Measurements from ENCODE around the gene MVD.

The MVD gene

DNA sequence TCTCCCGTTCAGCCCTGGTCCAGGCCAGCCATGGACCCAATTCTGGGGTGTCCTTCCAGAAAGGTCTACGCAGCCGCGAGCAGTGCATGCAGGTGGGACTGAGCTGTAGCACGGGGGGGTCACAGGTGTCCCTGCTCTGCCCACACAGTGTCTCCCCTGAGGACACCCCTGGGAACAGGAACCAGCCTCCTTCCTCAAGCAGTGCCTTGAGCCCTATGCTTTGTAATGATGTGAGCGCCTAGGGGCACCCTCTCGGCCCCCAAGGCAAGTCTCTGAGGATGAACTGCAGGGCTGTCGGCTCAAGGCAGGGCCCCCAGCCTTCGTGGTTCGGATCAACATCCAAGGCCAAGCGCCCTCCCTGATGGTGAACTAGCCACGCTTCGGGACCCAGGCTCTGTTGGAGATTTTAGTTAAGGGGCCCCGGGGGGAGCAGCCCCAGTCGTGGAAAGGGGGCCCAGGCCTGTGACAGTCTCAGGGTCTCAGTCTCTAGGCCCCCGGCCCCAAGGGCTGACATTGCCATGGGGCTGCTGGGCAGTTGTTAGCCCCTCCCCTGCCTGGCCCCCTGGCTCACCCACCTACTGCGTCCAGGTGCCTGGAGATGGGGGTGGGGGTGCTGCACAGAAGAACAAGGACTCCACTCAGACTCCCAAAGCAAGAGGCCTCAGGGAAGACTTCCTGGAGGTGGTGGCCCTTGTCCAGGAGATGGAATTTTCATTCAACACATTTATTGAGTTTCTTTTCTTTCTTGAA, 22.2 kb downstream of the MVD start:
- no peak for DNase-seq (ENCODE audit: low read depth in 2 of 2)

DNA sequence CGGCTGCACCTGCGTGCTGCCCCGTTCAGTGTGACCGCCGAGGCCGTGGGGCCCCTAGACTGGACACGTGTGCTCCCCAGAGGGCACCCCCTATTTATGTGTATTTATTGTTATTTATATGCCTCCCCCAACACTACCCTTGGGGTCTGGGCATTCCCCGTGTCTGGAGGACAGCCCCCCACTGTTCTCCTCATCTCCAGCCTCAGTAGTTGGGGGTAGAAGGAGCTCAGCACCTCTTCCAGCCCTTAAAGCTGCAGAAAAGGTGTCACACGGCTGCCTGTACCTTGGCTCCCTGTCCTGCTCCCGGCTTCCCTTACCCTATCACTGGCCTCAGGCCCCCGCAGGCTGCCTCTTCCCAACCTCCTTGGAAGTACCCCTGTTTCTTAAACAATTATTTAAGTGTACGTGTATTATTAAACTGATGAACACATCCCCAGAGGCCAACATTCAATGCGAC, 22.8 kb downstream of the MVD start:
- no peak for DNase-seq (ENCODE audit: low read depth in 2 of 2)

DNA sequence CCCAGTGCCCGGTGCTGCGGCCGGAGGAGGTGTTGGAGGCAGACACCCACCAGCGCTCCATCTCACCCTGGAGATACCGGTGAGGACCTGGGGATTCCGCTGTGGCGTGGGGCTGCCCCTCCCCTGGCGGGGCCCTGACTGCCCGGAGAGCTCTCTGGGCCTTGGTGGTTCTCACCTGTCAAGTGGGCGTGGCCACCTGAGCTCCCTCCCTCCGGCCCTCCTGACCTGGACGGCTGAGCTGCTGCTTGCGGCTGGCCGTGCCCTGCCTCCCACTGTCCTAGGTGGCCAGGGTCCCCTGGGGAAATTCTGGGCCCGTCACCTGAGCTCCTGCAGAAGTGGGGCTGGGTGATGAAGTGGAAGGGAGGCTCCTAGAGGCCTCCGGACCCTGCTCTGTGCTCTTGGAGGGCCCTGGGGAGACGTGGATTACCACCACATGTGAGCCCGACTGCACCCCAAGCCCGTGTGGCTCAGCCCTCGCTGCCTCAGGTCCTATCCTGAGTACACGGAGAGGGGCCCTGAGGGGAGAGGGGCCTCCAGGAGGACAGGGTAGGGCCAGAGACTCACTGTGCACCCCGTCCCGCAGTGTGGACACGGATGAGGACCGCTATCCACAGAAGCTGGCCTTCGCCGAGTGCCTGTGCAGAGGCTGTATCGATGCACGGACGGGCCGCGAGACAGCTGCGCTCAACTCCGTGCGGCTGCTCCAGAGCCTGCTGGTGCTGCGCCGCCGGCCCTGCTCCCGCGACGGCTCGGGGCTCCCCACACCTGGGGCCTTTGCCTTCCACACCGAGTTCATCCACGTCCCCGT, 23.5 kb downstream of the MVD start:
- no peak for DNase-seq (ENCODE audit: low read depth in 2 of 2)

DNA sequence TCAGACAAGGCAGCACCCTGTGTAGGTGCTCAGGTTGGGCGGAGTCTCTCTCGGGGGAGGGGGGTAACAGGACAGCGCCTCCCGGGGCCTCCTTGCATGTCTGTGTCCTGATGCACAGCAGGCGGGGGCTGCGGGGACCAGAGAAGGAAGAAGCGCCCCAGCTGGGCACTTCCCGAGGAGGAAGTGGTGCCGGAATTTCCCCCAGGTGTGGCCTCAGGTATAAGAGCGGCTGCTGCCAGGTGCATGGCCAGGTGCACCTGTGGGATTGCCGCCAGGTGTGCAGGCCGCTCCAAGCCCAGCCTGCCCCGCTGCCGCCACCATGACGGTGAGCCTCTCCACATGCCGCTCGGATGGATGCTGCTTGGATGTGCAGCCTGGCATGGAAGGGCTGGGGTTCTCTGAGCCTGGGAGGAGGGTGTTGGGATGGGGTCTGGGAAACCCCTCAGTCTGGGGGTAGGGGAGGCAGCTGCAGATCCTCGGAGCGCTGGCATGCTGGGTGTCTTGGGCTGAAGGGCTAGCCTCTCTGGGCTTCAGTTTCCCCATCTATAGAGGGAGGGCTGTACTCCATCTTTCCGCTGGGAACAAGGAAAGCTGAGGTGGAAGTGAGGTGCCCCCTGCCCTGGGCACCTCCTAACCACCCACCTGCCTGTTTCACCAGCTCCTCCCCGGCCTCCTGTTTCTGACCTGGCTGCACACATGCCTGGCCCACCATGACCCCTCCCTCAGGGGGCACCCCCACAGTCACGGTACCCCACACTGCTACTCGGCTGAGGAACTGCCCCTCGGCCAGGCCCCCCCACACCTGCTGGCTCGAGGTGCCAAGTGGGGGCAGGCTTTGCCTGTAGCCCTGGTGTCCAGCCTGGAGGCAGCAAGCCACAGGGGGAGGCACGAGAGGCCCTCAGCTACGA, 24.3 kb downstream of the MVD start, which contains the start of gene IL17C:
TSS of gene IL17C (plus strand) at position 250 of the 908 bp plus-strand sequence. CDS start at position 320, 70 bp downstream.
- DNase-seq (ENCODE audit: low read depth in 2 of 2) = no peak

DNA sequence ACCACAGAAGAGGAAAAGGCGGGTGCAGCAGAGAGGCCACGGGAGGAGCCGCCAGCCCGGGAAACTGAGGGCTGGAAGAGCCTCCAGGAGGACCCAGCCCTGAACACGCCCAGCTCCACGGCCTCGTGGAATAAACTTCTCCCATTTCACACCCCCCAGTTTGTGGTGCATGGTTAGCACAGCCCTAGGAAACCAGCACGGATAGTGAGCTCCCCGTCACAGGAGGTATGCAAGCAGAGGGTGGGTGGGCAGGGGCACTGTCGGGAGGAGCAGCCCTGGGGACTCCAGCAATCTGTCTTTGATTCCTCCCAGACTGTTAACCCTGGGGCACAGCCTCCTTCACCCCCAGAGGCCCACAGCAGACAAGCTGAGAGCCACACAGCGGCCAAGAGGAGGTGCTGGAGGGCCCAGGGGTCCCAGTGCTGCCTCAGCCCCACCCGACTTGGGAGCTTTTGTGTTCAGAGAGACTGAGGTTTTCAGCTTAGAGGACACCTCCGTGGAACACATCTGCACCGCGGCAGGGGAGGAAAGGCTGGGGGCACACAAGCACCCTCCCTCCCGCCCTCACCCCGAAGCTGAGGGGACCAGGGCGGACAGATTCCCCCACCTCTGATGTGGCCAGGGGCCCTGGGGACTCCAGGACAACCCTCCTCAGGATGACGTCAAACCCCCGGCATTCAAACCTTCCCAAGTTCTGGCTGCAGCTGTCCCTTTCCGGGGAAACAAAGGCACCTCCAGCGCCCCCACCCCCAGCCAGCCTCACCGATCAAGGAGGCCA, 26.2 kb downstream of the MVD start:
- no peak for DNase-seq (ENCODE audit: low read depth in 2 of 2)

DNA sequence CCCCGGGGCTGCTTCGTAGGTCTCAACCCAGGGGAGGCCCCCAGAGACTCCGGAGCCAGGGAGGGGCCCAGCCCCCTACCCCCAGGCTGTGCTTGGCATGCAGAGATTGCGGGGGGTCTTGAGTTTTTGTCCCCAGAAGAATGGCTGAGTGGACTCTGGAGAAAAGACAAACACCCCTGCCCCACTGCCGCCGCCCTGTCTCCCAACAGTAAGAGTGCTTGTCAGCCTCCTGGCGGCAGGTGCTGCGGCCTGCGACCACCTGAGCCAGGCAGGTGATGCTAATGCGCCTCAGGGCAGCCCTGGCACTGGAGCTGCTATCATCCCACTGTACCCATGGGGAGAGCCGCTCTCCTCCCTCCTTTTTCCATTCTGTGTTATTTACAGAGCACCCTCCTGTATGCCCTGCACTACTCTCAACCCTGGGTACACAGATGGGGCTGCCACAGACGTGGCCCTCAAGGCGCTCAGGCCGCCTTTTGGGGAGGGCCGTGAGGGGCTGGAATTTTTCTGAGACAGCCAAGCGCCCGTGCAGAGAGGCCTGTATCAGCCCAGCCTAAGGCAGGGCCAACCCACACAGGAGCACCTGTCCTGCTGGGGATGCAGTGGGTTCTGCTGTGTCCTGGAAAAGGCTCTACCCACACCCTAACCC, 27.1 kb downstream of the MVD start:
- no peak for DNase-seq (ENCODE audit: low read depth in 2 of 2)

DNA sequence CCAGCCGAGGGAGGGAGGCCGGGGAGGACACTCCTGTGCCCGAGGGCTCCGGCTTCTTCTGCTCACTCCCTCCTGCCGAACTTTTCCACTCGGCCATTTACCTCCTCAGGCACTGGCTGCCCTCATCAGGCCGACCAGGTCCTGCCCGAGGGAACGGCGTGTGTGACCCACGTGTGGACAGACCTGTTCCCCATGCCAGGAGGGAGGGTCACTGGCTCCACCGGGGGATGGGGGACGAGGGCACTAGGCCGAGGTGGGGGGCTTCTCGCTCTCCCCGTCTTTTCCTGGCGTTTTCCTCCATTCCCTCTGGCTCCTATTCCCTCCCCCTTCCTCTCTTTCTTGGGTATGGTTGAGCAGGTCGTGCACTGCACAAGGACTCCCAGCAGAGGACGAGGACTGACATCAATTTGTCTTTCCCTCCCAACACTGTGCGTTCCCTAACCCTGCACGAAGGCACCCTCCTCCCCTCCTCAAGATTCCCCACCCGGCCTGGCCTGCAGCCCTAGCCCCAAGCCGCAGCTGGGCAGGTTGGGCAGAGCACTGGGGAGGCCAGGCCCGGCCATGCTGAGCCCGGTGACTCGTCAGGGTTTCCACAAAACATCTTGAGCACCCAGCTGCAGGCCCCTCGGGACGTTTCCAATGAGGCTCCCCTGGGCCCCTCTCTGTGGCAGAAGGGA, 27.8 kb downstream of the MVD start:
- DNase-seq (ENCODE audit: low read depth in 2 of 2) = no peak

DNA sequence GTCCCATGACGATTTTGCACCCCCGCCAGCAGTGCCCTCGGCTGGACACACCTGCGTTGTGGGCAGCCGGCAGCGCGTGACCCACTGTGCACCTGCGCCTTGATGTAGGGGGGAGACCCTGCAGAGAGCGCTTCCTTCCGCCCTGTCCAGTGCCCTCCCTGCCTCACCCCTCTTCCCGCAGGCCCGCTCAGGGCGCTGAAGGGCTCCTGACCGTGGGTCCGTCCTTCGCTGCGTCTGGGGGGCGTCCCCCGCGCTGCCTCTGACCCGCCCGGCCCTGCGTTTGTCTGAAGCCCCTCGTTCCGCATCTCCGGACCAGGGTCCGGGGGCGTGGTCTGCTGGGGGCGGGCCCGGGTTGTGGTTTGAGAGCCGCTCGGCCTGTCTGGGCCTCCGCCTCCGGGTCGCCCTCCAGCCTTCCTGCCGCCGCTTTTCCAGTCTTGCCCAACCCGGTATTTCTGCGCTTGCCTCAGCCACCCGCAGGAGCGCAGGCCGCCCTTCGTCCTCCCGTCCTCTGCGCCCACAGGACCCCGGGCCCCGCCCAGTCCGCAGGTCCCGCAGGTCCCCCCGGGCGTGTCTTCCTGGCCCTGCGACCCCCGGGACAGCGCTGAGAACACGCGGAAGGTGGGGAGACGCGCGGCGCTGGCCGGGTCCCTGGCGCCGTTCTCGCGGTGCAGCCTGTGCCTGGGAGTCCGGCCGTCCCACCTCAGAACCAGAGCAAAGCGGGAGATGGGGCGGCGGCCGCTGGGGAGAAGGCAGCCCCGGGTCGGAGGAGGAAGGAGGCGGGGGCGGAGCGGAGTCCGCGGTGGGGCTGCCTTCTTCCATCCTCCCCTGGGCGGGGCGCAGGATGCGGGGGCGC, 28.5 kb downstream of the MVD start:
- no peak for DNase-seq (ENCODE audit: low read depth in 2 of 2)

DNA sequence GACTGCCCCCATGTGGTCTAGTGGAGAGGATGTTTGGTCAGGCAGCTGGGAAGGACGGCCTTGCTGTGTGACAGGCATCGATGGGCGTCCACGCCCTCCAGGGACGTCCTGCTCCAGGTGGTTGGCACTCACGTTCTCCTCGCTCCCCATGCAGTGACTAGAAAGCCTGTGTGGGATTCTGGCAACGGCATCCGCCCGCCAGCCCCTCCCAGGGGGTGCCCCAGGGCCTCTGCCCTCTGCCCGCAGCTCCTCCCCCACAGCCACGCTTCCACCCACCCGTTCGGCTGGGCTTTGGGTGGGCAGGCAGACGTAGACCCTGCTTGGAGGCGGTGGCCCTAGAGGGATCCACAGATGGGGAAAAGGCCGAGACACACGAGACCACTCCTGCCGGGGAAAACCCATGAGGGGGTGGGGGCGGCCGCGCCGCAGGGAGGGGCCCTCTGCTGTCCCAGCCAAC, 29.2 kb downstream of the MVD start:
- DNase-seq (ENCODE audit: low read depth in 2 of 2) = no peak

DNA sequence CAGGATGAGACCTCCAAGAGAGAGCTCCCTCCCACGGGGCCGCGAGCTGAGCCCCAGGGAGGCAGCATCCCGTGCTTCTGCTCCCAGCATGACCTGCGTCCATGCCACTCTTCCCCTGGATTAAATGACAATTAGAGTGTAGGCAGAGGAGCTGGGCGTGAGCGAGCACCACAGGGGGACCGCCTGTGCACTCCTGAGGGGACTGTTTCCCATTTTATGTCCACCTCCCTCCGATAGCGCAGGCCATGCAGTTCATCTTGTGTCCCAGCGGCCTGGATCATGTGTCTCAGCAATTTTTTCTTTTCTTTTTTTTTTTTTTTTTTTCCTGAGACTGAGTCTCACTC, 30.3 kb downstream of the MVD start:
- no peak for DNase-seq (ENCODE audit: low read depth in 2 of 2)

DNA sequence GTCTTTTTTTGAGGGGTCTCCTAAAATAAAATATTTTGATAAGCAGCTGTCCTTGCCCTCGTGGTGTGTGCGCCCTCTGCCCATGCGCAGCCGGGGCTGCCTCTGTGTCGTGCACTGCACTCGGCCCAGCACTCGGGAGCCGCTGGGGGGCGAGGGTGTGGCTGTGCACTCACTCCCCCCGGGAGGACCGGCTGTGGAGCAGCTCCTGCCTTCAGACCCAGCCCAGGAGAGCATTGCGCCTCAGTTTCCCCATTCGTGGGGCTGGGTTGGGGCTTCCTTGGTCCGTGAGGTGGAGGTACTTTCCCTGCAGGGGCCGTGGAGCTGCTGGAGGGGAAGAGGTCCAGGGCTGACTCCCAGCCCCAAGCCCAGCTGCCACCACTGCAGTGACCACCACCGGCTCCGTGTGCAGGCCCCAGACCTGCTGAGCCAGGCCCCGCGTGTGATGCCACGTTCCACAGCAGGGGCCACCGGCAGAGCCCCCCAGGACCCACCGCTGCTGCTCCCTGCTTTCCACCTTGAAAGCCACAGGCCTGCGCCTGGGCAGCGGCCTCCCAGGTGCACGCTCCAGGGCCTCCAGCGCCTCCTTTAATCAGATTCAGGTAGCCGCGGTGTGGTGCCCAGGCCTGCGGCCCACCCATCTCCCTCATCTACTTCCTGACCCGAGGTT, 30.8 kb downstream of the MVD start:
- DNase-seq (ENCODE audit: low read depth in 2 of 2) = no peak

DNA sequence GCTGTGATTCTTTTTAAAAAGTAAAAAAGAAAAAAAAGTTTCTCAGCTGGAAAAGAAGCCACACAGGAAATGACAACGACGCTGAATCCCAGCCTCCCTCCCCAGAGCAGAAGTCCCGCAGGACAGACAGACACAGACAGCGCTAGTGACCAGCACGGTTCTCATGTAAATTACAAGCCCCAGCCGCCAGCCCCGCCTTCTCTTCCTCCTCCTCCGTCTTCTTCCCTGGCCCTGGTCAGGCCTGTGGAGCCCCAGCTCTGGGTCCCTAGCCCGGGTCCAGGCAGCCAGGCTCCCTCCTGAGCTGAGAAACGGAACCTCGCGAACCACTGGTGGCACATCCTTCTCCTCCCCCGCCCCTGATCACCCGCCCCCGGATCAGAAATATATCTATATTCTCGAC, 31.5 kb downstream of the MVD start:
- DNase-seq (ENCODE audit: low read depth in 2 of 2) = no peak

DNA sequence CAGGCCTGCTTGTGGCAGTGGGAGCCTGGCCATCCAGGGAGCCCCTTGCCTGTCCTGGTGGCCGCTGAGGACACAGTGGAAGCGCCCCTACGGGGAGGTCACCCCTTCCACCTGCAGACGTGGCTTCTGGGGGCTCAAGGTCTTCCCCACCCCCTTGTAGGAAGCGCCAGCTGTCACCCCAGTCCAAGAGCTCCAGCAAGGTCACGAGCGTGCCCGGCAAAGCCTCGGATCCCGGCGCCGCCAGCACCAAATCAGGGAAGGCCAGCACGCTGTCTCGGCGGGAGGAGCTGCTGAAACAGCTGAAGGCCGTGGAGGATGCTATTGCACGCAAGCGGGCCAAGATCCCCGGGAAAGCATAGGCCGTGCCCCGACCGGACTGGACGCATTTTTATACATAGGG, 31.9 kb downstream of the MVD start:
- no peak for DNase-seq (ENCODE audit: low read depth in 2 of 2)

DNA sequence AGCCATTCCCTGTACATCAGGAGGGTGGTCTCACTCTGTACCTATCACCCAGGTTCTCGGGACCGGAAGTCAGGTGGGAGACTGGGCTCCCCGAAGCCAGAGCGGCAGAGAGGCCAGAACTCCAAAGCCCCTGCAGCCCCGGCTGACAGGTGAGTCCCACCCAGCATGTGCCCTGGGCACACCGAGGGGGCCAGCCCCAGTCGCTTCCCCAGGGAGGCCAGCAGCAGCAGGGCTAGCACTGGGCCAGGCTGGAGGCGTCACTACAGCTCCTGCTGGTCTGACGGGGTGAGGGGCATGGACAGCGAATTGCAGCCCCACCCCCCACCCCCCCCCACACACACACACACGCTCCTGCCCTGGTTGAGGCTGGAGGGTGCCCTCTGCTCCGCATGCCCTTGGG, 32.5 kb downstream of the MVD start:
- no peak for DNase-seq (ENCODE audit: low read depth in 2 of 2)

DNA sequence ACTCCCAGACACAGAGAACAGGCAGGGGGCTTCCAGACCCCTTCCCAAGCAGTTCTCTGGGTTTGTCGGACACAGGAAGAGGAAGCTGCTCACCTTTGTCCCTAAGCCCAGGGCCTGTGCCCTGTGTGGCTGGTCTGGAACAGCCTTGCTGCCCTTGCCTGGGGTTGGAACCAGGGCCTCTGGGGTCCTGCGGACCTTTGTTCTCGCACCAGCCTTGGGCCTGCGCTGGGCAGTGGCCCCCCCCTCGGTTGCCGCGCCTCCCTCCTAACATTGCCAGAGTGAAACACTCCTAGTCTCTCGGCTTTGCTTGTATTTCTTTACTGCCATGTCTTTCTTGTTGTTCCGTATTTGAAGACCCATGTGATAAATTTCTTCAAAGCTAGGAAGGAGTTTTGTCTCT, 33.1 kb downstream of the MVD start:
- no peak for DNase-seq (ENCODE audit: low read depth in 2 of 2)

DNA sequence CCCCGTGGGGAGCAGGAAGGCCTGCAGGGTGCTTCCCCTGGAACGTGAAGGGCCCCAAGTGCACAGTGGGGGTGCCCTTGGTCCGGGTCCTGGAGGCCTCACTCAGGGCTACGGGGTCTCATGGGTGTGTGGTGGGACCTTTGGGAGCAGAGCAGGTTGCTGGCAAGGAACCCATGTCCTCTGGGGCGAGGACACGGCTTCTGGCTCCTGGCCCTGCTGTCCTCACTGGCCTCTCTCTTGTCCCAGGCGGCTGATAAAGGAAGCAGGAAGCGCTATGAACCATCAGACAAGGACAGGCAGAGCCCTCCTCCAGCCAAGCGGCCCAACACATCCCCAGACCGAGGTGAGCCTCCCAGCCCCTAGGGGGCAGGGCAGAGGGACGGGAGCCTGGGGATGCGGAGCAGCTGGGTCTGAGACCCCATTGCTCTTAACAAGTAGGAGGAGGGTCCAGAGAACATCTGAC, 34.3 kb downstream of the MVD start:
- DNase-seq (ENCODE audit: low read depth in 2 of 2) = no peak

DNA sequence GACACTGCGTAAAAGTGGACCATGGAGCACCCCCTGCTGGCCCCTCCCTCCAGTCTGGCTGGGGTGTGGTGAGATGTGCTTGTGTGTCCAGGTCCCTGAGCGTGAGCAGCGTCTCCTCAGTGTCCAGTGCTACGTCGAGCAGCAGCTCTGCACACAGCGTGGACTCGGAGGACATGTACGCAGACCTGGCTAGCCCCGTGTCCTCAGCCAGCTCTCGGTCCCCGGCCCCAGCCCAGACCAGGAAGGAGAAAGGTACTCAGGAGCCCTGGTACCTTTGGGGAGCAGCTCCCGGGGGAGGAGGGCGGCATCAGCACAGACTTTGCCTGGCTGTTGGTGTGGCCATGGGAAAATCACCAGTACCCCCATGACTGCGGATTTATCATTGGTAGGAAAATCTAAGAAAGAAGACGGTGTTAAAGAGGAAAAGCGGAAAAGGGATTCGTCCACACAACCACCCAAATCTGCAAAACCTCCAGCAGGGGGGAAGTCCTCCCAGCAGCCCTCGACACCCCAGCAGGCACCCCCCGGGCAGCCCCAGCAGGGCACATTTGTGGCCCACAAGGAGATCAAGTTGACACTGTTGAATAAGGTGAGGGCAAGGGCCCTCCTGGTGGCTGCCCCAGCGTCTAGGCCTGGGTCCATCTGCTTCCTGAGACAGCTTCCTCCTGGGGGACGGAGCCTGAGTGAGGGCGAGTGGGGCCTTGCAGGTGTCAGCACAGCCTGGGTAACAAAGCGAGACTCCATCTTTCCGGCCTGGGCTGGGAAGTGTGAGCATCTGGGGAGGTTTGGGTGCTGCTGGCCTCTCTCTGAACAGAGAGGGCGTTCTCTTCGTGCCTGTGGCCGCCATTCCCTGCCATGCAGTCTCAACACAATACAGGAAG, 35.1 kb downstream of the MVD start:
- DNase-seq (ENCODE audit: low read depth in 2 of 2) = no peak

DNA sequence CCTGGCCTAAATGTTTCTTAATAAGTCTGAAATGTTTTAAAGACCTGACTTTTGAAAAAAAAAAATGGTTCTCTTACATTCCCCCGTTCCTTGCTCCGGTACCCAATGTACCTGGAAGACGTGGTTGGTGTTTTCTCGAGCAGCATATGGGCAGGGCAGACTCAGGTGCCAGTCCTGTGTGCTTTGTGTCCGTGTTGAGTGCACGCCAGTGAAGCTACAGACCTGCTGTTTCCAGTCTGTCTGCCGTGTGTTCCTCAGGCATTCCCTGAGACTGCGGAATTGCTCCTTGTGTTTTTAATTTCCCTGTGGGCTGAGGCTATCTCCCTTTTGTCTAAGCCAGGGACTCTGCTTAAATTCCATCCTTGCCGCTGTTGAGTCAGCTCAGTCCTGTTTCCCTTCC, 36.2 kb downstream of the MVD start:
- no peak for DNase-seq (ENCODE audit: low read depth in 2 of 2)
